ENCODE measurements around the gene MAGI3.

GRCh38 chr1:113692824-113693431, 302.6 kb downstream of the MAGI3 start:
- no peak for TF ChIP-seq CTCF (IDR thresholded peaks at IDR 0.05; ENCODE audit: low read depth, low read length)
- no peak for TF ChIP-seq EZH2phosphoT487 (IDR thresholded peaks at IDR 0.05; ENCODE audit: low read depth)

All from OCI-LY3 (cell line).